PFSK-1 (cell line): ENCODE results near the gene PLIN5.

Source experiments
- FOXP2 ChIP-seq: optimal IDR thresholded peaks from 2 replicates; pipeline ENCODE3; 2011; ENCODE audit warnings: borderline replicate concordance, control low read depth, inconsistent platforms; ENCODE audit not compliant: insufficient read depth; ENCODE audit errors: extremely low read length, extremely low read depth
- POLR2AphosphoS5 ChIP-seq: IDR thresholded peaks from 2 replicates; pipeline ENCODE4 v1.6.1; 2012; ENCODE audit warnings: low read depth, mild to moderate bottlenecking, control low read depth, low read length, moderate library complexity
- SIN3A ChIP-seq: IDR thresholded peaks from 2 replicates; pipeline ENCODE4 v1.6.1; 2012; ENCODE audit warnings: mild to moderate bottlenecking, low read length, moderate library complexity, borderline replicate concordance; ENCODE audit not compliant: insufficient read depth
- TF ChIP-seq, protein P1 (sequence below), 2 experiments: IDR thresholded peaks; 2 replicates each; pipeline versions ENCODE4 v1.6.1 to v1.8.0; 2011 to 2012; ENCODE audit warnings: low read depth in 2 of 2, low read length in 2 of 2, control low read depth in 1 of 2, inconsistent platforms in 1 of 2, mild to moderate bottlenecking in 1 of 2, moderate library complexity in 1 of 2; ENCODE audit not compliant: insufficient read depth in 1 of 2

DNA sequence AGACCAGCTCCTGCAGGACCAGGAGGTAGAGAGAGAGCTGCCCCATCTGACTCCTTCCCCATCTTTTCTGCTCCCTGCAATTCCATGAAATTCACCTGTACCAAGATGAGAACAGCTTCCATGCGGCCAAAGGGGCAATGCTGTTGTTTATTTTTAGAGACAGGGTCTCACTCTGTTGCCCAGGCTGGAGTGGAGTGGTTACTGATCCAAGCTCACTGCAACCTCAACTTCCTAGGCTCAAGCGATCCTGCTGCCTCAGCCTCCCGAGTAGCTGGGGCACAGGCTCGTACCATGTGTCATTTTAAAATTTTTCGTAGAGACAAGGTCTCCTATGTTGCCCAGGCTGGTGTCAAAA is 13.2 kb downstream of the PLIN5 start:
- TF ChIP-seq FOXP2 (no peak), POLR2AphosphoS5 (no peak), SIN3A (no peak)
- TF ChIP-seq, protein P1, sequence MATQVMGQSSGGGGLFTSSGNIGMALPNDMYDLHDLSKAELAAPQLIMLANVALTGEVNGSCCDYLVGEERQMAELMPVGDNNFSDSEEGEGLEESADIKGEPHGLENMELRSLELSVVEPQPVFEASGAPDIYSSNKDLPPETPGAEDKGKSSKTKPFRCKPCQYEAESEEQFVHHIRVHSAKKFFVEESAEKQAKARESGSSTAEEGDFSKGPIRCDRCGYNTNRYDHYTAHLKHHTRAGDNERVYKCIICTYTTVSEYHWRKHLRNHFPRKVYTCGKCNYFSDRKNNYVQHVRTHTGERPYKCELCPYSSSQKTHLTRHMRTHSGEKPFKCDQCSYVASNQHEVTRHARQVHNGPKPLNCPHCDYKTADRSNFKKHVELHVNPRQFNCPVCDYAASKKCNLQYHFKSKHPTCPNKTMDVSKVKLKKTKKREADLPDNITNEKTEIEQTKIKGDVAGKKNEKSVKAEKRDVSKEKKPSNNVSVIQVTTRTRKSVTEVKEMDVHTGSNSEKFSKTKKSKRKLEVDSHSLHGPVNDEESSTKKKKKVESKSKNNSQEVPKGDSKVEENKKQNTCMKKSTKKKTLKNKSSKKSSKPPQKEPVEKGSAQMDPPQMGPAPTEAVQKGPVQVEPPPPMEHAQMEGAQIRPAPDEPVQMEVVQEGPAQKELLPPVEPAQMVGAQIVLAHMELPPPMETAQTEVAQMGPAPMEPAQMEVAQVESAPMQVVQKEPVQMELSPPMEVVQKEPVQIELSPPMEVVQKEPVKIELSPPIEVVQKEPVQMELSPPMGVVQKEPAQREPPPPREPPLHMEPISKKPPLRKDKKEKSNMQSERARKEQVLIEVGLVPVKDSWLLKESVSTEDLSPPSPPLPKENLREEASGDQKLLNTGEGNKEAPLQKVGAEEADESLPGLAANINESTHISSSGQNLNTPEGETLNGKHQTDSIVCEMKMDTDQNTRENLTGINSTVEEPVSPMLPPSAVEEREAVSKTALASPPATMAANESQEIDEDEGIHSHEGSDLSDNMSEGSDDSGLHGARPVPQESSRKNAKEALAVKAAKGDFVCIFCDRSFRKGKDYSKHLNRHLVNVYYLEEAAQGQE (IDR thresholded peaks at IDR 0.05; ENCODE audit: insufficient read depth in 1 of 2, low read depth in 2 of 2, low read length in 2 of 2), result no peak
